Subcutaneous abdominal adipose tissue (tissue), 5 donors: Measurements from ENCODE around the gene DPRX.
A peak's percentile ranks its signal among the peaks of the same experiment; 100 is the strongest.

Source experiments
- H3K27ac ChIP-seq: one replicate; pipeline ENCODE4 v1.7.0; 2013; ENCODE audit warnings: low read depth, mild to moderate bottlenecking, inconsistent platforms, low read length, moderate library complexity
- H3K27me3 ChIP-seq, 5 donors: one replicate each; pipeline ENCODE4 v1.7.0; 2013; ENCODE audit warnings: low read length in 5 of 5, inconsistent platforms in 1 of 5; ENCODE audit not compliant: control insufficient read depth in 5 of 5, insufficient read depth in 4 of 5
- H3K36me3 ChIP-seq, 5 donors: one replicate each; pipeline ENCODE4 v1.7.0; 2013; ENCODE audit warnings: low read length in 5 of 5; ENCODE audit not compliant: control insufficient read depth in 5 of 5, insufficient read depth in 5 of 5
- H3K4me1 ChIP-seq, 5 donors: one replicate each; pipeline ENCODE4 v1.7.0; 2013; ENCODE audit warnings: low read length in 5 of 5, mild to moderate bottlenecking in 3 of 5, moderate library complexity in 1 of 5; ENCODE audit not compliant: control insufficient read depth in 5 of 5, insufficient read depth in 5 of 5
- H3K4me3 ChIP-seq, 5 donors: one replicate each; pipeline ENCODE4 v1.7.0; 2013; ENCODE audit warnings: low read length in 5 of 5, low read depth in 1 of 5
- H3K9ac ChIP-seq, 5 donors: one replicate each; pipeline ENCODE4 v1.7.0; 2013; ENCODE audit warnings: low read length in 5 of 5, mild to moderate bottlenecking in 4 of 5, moderate library complexity in 3 of 5
- H3K9me3 ChIP-seq, 5 donors: one replicate each; pipeline ENCODE4 v1.7.0; 2013; ENCODE audit warnings: low read length in 5 of 5; ENCODE audit not compliant: control insufficient read depth in 5 of 5
- donor health status: healthy.
- donor health status: healthy.
- donor health status: healthy.
- donor health status: healthy.
- donor health status: healthy.

DPRX gene

GRCh38 chr19:53644061-53644816, 12.4 kb downstream of the DPRX start:
- Histone ChIP-seq H3K9ac (no peak overlapping the region), H3K4me3 (no peak overlapping the region), H3K4me1 (peaks cover 0 to 12% (median 0%) of the 10 kb centered on the region in 5 donors), H3K36me3 (no peaks in the 10 kb centered on the region), H3K9me3 (peaks cover 0 to 4% (median 4%) of the 10 kb centered on the region in 5 donors), H3K27me3 (no peaks in the 10 kb centered on the region), H3K27ac (no peak overlapping the region)

DNA sequence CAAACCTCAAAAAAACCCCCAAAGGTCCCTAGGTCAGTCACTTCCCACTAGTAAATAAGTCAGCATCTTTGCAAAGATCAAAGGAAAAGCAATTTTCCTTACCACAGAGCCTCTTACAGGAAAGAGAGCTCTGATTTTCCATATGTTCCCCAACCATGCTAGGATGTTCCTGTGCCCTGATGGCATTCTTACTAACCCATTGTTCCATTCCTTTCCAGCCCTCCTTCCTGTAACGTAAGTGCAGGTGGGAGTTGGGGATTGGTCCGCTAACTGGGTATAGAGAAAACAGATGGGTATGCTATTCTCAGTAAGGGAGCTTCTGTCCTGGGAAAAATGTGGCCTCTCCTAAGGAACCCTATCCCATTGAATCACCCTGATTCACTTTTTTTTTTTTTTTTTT, 14.3 kb downstream of the DPRX start:
- Histone ChIP-seq H3K9me3 (peaks cover 0 to 11% (median 8%) of the 10 kb centered on the region in 5 donors), H3K27ac (no peak overlapping the region), H3K4me1 (peaks cover 0 to 12% (median 0%) of the 10 kb centered on the region in 5 donors)

DNA sequence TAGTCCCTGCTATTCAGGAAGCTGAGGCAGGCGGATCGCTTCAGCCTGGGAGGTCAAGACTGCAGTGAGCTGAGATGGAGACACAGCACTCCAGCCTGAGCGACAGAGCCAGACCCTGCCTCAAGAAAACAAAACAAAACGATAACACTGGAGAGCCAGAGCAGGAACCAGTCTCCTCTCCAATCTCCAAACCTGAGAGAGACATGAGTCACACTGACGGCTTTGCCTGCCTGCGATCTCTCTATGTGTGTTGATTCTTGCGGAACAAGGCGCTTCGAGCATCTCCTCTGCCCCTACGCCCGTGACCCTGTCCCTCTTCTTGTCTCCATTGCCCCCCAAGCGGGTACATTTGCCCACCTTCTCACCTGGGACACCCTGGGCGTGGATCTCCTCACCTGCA, 15.6 kb downstream of the DPRX start:
- H3K4me3 ChIP-seq = no peak overlapping the region
- H3K9me3 ChIP-seq = peaks cover 0 to 11% (median 8%) of the 10 kb centered on the region in 5 donors
- H3K4me1 ChIP-seq = peaks cover 0 to 12% (median 0%) of the 10 kb centered on the region in 5 donors
- no peaks in the 10 kb centered on the region for H3K36me3 ChIP-seq
- no peaks in the 10 kb centered on the region for H3K27me3 ChIP-seq
- no peak overlapping the region for H3K27ac ChIP-seq
- H3K9ac ChIP-seq = no peak overlapping the region

More for the DNA sequence above, 14.3 kb downstream of the DPRX start:
- no peak overlapping the region for H3K4me3 ChIP-seq
- H3K9ac ChIP-seq = no peak overlapping the region
- no peaks in the 10 kb centered on the region for H3K36me3 ChIP-seq
- H3K27me3 ChIP-seq = no peaks in the 10 kb centered on the region

- Histone ChIP-seq H3K9me3 (peaks cover 0 to 11% (median 8%) of the 10 kb centered on the region in 5 donors), H3K36me3 (no peaks in the 10 kb centered on the region), H3K4me1 (peaks cover 0 to 12% (median 0%) of the 10 kb centered on the region in 5 donors), H3K9ac (no peak overlapping the region), H3K27ac (no peak overlapping the region), H3K27me3 (no peaks in the 10 kb centered on the region), H3K4me3 (no peak overlapping the region)
Observed at GRCh38 chr19:53647792-53648191, 16.0 kb downstream of the DPRX start.

DNA sequence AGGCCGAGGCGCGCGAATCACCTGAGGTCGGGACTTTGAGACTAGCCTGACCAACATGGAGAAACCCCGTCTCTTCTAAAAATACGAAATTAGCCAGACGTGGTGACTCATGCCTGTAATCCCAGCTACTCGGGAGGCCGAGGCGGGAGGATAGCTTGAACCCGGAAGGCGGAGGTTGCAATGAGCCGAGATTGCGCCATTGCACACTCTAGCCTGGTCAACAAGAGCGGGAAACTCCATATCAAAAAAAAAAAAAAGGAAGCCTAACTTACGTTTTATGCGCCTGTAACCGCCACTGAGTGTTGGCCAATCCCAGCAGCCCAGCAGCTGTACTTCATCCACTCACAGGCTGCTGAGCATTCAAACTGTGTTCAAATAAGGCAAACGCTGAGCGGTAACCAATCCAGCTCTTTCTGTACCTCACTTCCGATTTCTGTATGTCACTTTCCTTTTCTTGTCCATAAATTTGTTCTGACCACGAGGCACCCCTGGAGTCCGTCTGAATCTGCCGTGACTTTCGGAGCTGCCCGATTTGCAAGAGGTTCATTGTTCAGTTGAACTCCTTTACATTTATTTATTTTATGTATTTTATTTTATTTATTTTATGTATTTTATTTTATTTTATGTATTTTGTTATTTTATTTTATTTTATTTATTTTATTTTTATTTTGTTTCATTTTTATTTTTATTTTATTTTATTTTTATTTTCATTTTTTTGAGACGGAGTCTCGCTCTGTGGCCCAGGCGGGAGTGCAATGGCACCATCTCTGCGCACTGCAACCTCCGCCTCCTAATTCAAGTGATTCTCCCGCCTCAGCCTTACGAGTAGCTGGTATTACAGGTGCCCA, 18.2 kb downstream of the DPRX start:
- no peak overlapping the region for H3K4me3 ChIP-seq
- no peak overlapping the region for H3K9ac ChIP-seq
- H3K27me3 ChIP-seq = no peaks in the 10 kb centered on the region
- peaks cover 0 to 8% (median 0%) of the 10 kb centered on the region in 5 donors for H3K4me1 ChIP-seq
- H3K9me3 ChIP-seq = peaks cover 2 to 14% (median 8%) of the 10 kb centered on the region in 5 donors
- no peak overlapping the region for H3K27ac ChIP-seq
- H3K36me3 ChIP-seq = no peaks in the 10 kb centered on the region

GRCh38 chr19:53652476-53652875, 20.7 kb downstream of the DPRX start:
- Histone ChIP-seq H3K4me1 (peaks cover 0 to 3% (median 3%) of the 10 kb centered on the region in 5 donors), H3K4me3 (no peak overlapping the region), H3K9me3 (peaks cover 2 to 15% (median 12%) of the 10 kb centered on the region in 5 donors), H3K27me3 (peaks cover 0 to 3% (median 0%) of the 10 kb centered on the region in 5 donors), H3K9ac (no peak overlapping the region), H3K36me3 (no peaks in the 10 kb centered on the region), H3K27ac (no peak overlapping the region)

- Histone ChIP-seq H3K4me1 (peaks cover 0 to 18% (median 4%) of the 10 kb centered on the region in 5 donors), H3K36me3 (no peaks in the 10 kb centered on the region), H3K9me3 (peaks cover 2 to 7% (median 3%) of the 10 kb centered on the region in 5 donors), H3K27me3 (peaks cover 0 to 4% (median 2%) of the 10 kb centered on the region in 5 donors), H3K27ac (no peak overlapping the region), H3K9ac (no peak overlapping the region), H3K4me3 (no peak overlapping the region)
Observed at GRCh38 chr19:53655042-53655665, 23.4 kb downstream of the DPRX start.

- Histone ChIP-seq H3K4me3 (no peak overlapping the region), H3K27me3 (peaks cover 0 to 4% (median 2%) of the 10 kb centered on the region in 5 donors), H3K4me1 (peaks cover 0 to 24% (median 4%) of the 10 kb centered on the region in 5 donors), H3K36me3 (no peaks in the 10 kb centered on the region), H3K9me3 (peaks cover 2 to 7% (median 3%) of the 10 kb centered on the region in 5 donors), H3K9ac (no peak overlapping the region), H3K27ac (peak overlapping the region; percentile 30)
Observed at GRCh38 chr19:53657330-53657729, 25.5 kb downstream of the DPRX start.

- H3K4me3 ChIP-seq = no peak overlapping the region
- H3K9ac ChIP-seq = no peak overlapping the region
- H3K27ac ChIP-seq = no peak overlapping the region
- H3K27me3 ChIP-seq = peaks cover 0 to 4% (median 2%) of the 10 kb centered on the region in 5 donors
- H3K4me1 ChIP-seq = peaks cover 0 to 25% (median 4%) of the 10 kb centered on the region in 5 donors
- no peaks in the 10 kb centered on the region for H3K36me3 ChIP-seq
- peaks cover 2 to 7% (median 3%) of the 10 kb centered on the region in 5 donors for H3K9me3 ChIP-seq
Observed at GRCh38 chr19:53657778-53658177, 26.0 kb downstream of the DPRX start.
